Measurements from ENCODE around the gene SIX3. TPM values are rescaled to one million over a fixed set of nuclear protein-coding genes. Genes with fewer than 3 reads are reported as not detected.

SIX3 gene
- total and polyA plus RNA-seq, 2 experiments from 2014 or later, result 0.21 to 0.28 TPM

DNA sequence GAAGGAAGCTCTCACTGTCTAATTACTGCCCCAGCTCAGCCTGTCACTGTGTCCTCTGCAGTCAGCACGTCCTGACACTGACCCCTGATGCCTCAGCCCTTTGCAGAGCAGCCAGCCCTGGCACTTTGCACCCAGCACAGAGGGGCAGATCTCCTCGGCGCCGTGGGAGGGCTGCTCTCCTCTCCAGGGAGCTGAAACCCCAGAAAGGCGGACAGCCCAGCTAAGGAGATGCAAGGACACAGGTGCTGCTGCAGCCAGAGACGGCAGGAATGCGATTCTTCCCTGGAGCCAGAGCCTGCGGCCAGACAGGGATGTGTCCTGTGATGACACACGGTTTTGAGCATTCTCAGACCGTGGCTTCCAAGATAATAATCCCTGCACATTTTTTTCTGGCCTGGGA is 34.5 kb upstream of the SIX3 start:
- H3K36me3 Mint-ChIP-seq (ENCODE audit: low read depth), result peaks cover 9% of the 10 kb centered on the region; the same call in 2 of the 3 replicates
- no peak for TF ChIP-seq JUNB (IDR thresholded peaks at IDR 0.05; ENCODE audit: unreplicated experiment)
- TF ChIP-seq, protein P1, sequence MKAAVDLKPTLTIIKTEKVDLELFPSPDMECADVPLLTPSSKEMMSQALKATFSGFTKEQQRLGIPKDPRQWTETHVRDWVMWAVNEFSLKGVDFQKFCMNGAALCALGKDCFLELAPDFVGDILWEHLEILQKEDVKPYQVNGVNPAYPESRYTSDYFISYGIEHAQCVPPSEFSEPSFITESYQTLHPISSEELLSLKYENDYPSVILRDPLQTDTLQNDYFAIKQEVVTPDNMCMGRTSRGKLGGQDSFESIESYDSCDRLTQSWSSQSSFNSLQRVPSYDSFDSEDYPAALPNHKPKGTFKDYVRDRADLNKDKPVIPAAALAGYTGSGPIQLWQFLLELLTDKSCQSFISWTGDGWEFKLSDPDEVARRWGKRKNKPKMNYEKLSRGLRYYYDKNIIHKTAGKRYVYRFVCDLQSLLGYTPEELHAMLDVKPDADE (IDR thresholded peaks at IDR 0.05), result no peak
- no peak for TF ChIP-seq POLR2AphosphoS5 (IDR thresholded peaks at IDR 0.05; ENCODE audit: low read depth)
- TF ChIP-seq EZH2phosphoT487 (IDR thresholded peaks at IDR 0.05; ENCODE audit: unreplicated experiment), result no peak
- TF ChIP-seq ZNF331 (CRISPR knock-in tag; IDR thresholded peaks at IDR 0.05; ENCODE audit: low read depth), result no peak
- TF ChIP-seq, protein P2, sequence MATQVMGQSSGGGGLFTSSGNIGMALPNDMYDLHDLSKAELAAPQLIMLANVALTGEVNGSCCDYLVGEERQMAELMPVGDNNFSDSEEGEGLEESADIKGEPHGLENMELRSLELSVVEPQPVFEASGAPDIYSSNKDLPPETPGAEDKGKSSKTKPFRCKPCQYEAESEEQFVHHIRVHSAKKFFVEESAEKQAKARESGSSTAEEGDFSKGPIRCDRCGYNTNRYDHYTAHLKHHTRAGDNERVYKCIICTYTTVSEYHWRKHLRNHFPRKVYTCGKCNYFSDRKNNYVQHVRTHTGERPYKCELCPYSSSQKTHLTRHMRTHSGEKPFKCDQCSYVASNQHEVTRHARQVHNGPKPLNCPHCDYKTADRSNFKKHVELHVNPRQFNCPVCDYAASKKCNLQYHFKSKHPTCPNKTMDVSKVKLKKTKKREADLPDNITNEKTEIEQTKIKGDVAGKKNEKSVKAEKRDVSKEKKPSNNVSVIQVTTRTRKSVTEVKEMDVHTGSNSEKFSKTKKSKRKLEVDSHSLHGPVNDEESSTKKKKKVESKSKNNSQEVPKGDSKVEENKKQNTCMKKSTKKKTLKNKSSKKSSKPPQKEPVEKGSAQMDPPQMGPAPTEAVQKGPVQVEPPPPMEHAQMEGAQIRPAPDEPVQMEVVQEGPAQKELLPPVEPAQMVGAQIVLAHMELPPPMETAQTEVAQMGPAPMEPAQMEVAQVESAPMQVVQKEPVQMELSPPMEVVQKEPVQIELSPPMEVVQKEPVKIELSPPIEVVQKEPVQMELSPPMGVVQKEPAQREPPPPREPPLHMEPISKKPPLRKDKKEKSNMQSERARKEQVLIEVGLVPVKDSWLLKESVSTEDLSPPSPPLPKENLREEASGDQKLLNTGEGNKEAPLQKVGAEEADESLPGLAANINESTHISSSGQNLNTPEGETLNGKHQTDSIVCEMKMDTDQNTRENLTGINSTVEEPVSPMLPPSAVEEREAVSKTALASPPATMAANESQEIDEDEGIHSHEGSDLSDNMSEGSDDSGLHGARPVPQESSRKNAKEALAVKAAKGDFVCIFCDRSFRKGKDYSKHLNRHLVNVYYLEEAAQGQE (IDR thresholded peaks at IDR 0.05; ENCODE audit: unreplicated experiment), result no peak
- no peak for TF ChIP-seq ZNF114 (CRISPR knock-in tag; IDR thresholded peaks at IDR 0.05)
- TF ChIP-seq CREB1 (CRISPR knock-in tag; IDR thresholded peaks at IDR 0.05; ENCODE audit: low read depth), result no peak
- TF ChIP-seq, protein P3, sequence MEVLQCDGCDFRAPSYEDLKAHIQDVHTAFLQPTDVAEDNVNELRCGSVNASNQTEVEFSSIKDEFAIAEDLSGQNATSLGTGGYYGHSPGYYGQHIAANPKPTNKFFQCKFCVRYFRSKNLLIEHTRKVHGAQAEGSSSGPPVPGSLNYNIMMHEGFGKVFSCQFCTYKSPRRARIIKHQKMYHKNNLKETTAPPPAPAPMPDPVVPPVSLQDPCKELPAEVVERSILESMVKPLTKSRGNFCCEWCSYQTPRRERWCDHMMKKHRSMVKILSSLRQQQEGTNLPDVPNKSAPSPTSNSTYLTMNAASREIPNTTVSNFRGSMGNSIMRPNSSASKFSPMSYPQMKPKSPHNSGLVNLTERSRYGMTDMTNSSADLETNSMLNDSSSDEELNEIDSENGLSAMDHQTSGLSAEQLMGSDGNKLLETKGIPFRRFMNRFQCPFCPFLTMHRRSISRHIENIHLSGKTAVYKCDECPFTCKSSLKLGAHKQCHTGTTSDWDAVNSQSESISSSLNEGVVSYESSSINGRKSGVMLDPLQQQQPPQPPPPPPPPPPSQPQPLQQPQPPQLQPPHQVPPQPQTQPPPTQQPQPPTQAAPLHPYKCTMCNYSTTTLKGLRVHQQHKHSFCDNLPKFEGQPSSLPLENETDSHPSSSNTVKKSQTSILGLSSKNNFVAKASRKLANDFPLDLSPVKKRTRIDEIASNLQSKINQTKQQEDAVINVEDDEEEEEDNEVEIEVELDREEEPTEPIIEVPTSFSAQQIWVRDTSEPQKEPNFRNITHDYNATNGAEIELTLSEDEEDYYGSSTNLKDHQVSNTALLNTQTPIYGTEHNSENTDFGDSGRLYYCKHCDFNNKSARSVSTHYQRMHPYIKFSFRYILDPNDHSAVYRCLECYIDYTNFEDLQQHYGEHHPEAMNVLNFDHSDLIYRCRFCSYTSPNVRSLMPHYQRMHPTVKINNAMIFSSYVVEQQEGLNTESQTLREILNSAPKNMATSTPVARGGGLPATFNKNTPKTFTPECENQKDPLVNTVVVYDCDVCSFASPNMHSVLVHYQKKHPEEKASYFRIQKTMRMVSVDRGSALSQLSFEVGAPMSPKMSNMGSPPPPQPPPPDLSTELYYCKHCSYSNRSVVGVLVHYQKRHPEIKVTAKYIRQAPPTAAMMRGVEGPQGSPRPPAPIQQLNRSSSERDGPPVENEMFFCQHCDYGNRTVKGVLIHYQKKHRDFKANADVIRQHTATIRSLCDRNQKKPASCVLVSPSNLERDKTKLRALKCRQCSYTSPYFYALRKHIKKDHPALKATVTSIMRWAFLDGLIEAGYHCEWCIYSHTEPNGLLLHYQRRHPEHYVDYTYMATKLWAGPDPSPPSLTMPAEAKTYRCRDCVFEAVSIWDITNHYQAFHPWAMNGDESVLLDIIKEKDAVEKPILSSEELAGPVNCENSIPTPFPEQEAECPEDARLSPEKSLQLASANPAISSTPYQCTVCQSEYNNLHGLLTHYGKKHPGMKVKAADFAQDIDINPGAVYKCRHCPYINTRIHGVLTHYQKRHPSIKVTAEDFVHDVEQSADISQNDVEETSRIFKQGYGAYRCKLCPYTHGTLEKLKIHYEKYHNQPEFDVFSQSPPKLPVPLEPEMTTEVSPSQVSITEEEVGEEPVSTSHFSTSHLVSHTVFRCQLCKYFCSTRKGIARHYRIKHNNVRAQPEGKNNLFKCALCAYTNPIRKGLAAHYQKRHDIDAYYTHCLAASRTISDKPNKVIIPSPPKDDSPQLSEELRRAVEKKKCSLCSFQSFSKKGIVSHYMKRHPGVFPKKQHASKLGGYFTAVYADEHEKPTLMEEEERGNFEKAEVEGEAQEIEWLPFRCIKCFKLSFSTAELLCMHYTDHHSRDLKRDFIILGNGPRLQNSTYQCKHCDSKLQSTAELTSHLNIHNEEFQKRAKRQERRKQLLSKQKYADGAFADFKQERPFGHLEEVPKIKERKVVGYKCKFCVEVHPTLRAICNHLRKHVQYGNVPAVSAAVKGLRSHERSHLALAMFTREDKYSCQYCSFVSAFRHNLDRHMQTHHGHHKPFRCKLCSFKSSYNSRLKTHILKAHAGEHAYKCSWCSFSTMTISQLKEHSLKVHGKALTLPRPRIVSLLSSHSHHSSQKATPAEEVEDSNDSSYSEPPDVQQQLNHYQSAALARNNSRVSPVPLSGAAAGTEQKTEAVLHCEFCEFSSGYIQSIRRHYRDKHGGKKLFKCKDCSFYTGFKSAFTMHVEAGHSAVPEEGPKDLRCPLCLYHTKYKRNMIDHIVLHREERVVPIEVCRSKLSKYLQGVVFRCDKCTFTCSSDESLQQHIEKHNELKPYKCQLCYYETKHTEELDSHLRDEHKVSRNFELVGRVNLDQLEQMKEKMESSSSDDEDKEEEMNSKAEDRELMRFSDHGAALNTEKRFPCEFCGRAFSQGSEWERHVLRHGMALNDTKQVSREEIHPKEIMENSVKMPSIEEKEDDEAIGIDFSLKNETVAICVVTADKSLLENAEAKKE (CRISPR knock-in tag; IDR thresholded peaks at IDR 0.05), result no peak
- no peak for TF ChIP-seq EZH2 (IDR thresholded peaks at IDR 0.05; ENCODE audit: low read depth, unreplicated experiment)
- no peak for TF ChIP-seq NANOG (IDR thresholded peaks at IDR 0.05; ENCODE audit: borderline replicate concordance)
- no peak for TF ChIP-seq STAT1 (IDR thresholded peaks at IDR 0.05; ENCODE audit: unreplicated experiment)
- TF ChIP-seq, protein P4, sequence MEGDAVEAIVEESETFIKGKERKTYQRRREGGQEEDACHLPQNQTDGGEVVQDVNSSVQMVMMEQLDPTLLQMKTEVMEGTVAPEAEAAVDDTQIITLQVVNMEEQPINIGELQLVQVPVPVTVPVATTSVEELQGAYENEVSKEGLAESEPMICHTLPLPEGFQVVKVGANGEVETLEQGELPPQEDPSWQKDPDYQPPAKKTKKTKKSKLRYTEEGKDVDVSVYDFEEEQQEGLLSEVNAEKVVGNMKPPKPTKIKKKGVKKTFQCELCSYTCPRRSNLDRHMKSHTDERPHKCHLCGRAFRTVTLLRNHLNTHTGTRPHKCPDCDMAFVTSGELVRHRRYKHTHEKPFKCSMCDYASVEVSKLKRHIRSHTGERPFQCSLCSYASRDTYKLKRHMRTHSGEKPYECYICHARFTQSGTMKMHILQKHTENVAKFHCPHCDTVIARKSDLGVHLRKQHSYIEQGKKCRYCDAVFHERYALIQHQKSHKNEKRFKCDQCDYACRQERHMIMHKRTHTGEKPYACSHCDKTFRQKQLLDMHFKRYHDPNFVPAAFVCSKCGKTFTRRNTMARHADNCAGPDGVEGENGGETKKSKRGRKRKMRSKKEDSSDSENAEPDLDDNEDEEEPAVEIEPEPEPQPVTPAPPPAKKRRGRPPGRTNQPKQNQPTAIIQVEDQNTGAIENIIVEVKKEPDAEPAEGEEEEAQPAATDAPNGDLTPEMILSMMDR (conservative IDR thresholded peaks at IDR 0.05; ENCODE audit: low read depth in 2 of 2), result no peak
- H3K79me2 ChIP-seq (replicated peaks; ENCODE audit: insufficient read depth), result no peaks in the 10 kb centered on the region
- no peak overlapping the region for H3K4me2 ChIP-seq
- H3K27ac Mint-ChIP-seq, result no peak overlapping the region
- no peaks in the 10 kb centered on the region for H3K36me3 ChIP-seq (ENCODE audit: insufficient read depth)
- no peaks in the 10 kb centered on the region for H4K20me1 ChIP-seq (replicated peaks; ENCODE audit: insufficient read depth)
- H3K9me3 Mint-ChIP-seq, result peaks cover 21% of the 10 kb centered on the region
- ATAC-seq (peak; percentile 63), DNase-seq (ENCODE audit: low spot score) (no peak)
- H3K4me3 Mint-ChIP-seq, result no peak overlapping the region
- no peak overlapping the region for H3K27ac ChIP-seq (ENCODE audit: low read depth)
- H3K4me1 Mint-ChIP-seq, result 0 out of 3 replicates have a peak, but pooled peaks cover 3% of the 10 kb centered on the region
- 0 out of 2 replicates have a peak, but pooled peaks cover 7% of the 10 kb centered on the region for H3K9me2 ChIP-seq (ENCODE audit: insufficient read depth)
- H2AFZ ChIP-seq, result peak overlapping the region; percentile 81
- no peak overlapping the region for H3K4me3 ChIP-seq
- H3K4me1 ChIP-seq (ENCODE audit: insufficient read depth), result peaks cover 7% of the 10 kb centered on the region; the same call in 1 of the 2 replicates
- H3F3A ChIP-seq (replicated peaks; ENCODE audit: low read depth), result no peaks in the 10 kb centered on the region
- peaks cover 7% of the 10 kb centered on the region for H3K27me3 Mint-ChIP-seq (ENCODE audit: insufficient read depth, low read depth, poor library complexity)
- H3K27me3 ChIP-seq (ENCODE audit: insufficient read depth), result no peaks in the 10 kb centered on the region

All from GM23338 (cell line).